ENCODE data around the gene SDC4. TPM values are rescaled to one million over a fixed set of nuclear protein-coding genes. Genes with fewer than 3 reads are reported as not detected.

The SDC4 gene
- total RNA-seq, 4 donors from 2014 or later, result 41.2 to 72.5 (median 63.4) TPM

- no peaks in the 10 kb centered on the region for H3K36me3 ChIP-seq
- 62 to 74% methylated on average over 7 of the region's 7 CpGs for WGBS, 2 donors
- TF ChIP-seq CTCF (IDR thresholded peaks at IDR 0.05), result no peak
- TF ChIP-seq EP300 (IDR thresholded peaks at IDR 0.05), result no peak
- no peak for TF ChIP-seq POLR2A (IDR thresholded peaks at IDR 0.05)
- no peaks in the 10 kb centered on the region for H3K4me1 ChIP-seq
- H3K27me3 ChIP-seq, result peaks cover 0 to 6% of the 10 kb centered on the region in 2 donors
- DNase-seq (ENCODE audit: low spot score in 2 of 2), result no peak
- no peaks in the 10 kb centered on the region for H3K9me3 ChIP-seq
- no peak overlapping the region for H3K27ac ChIP-seq
- H3K4me3 ChIP-seq, result no peak overlapping the region
Measured at GRCh38 chr20:45282700-45283550, 65.3 kb downstream of the SDC4 start.

GRCh38 chr20:45279992-45280391 is 68.2 kb downstream of the SDC4 start:
- Histone ChIP-seq H3K4me3 (no peak overlapping the region), H3K4me1 (no peaks in the 10 kb centered on the region), H3K36me3 (no peaks in the 10 kb centered on the region), H3K9me3 (no peaks in the 10 kb centered on the region), H3K27ac (no peak overlapping the region), H3K27me3 (peaks cover 0 to 6% of the 10 kb centered on the region in 2 donors)
- TF ChIP-seq POLR2A (IDR thresholded peaks at IDR 0.05) (no peak), EP300 (IDR thresholded peaks at IDR 0.05) (no peak), CTCF (IDR thresholded peaks at IDR 0.05) (no peak)
- WGBS, 2 donors, result 67 to 86% methylated on average over 1 of the region's 1 CpG
- no peak for DNase-seq (ENCODE audit: low spot score in 2 of 2)

GRCh38 chr20:45275338-45275737 is 72.9 kb downstream of the SDC4 start:
- no peak for DNase-seq (ENCODE audit: low spot score in 2 of 2)
- no peaks in the 10 kb centered on the region for H3K27me3 ChIP-seq
- 79 to 85% methylated on average over 3 of the region's 3 CpGs for WGBS, 2 donors
- no peaks in the 10 kb centered on the region for H3K36me3 ChIP-seq
- H3K9me3 ChIP-seq, result no peaks in the 10 kb centered on the region
- no peak overlapping the region for H3K27ac ChIP-seq
- H3K4me1 ChIP-seq, result no peaks in the 10 kb centered on the region
- H3K4me3 ChIP-seq, result no peak overlapping the region
- no peak for TF ChIP-seq POLR2A (IDR thresholded peaks at IDR 0.05)
- no peak for TF ChIP-seq CTCF (IDR thresholded peaks at IDR 0.05)
- TF ChIP-seq EP300 (IDR thresholded peaks at IDR 0.05), result no peak

Other genes starting within 250 kb of the SDC4 start
- gene KCNS1, start 247.3 kb downstream of the SDC4 start, total RNA-seq, result under 1 TPM in 2 of 4 donors, not detected in 2; 0.21 to 0.22 TPM
- not detected for gene WFDC5, start 233.2 kb downstream of the SDC4 start, total RNA-seq
- not detected for gene WFDC12, start 224.0 kb downstream of the SDC4 start, total RNA-seq
- not detected for gene PI3, start 173.5 kb downstream of the SDC4 start, total RNA-seq
- not detected for gene SEMG1, start 141.4 kb downstream of the SDC4 start, total RNA-seq
- not detected for gene SEMG2, start 127.1 kb downstream of the SDC4 start, total RNA-seq
- gene SLPI, start 93.9 kb downstream of the SDC4 start, total RNA-seq, result 100 to 1,000 TPM; 103 to 371 (median 129) TPM
- gene RBPJL, start 41.6 kb downstream of the SDC4 start, total RNA-seq, result under 1 TPM in 1 of 4 donors, not detected in 3; 0.44 TPM
- not detected for gene MATN4, start 40.1 kb downstream of the SDC4 start, total RNA-seq
- gene SYS1, start 14.7 kb upstream of the SDC4 start, total RNA-seq, result 10 to 100 TPM; 19.2 to 35.6 (median 25.2) TPM
- not detected for gene TP53TG5, start 29.9 kb upstream of the SDC4 start, total RNA-seq
- gene DBNDD2, start 59.9 kb upstream of the SDC4 start, total RNA-seq, result 10 to 100 TPM; 36.3 to 63.3 (median 51.1) TPM
- 10 to 100 TPM; 54.6 to 82.8 (median 69.7) TPM for gene PIGT, start 67.7 kb upstream of the SDC4 start, total RNA-seq
- gene WFDC2, start 121.3 kb upstream of the SDC4 start, total RNA-seq, result 1 to 10 TPM in 1 of 4 donors, under 1 TPM in 1, not detected in 2; 0.84 to 3.5 TPM
- gene SPINT3, start 167.2 kb upstream of the SDC4 start, total RNA-seq, result not detected
- gene WFDC6, start 191.1 kb upstream of the SDC4 start, total RNA-seq, result not detected
- gene EPPIN, start 199.0 kb upstream of the SDC4 start, total RNA-seq, result not detected
- not detected for gene WFDC8, start 230.9 kb upstream of the SDC4 start, total RNA-seq